ENCODE results near the gene KIAA0930.

KIAA0930 gene

GRCh38 chr22:45172881-45173585 is 67.7 kb downstream of the KIAA0930 start:
- DNase-seq, result no peak

- no peak for DNase-seq
Measured at GRCh38 chr22:45171830-45172229, 68.9 kb downstream of the KIAA0930 start.

- no peak for DNase-seq
Measured at GRCh38 chr22:45169591-45170466, 70.9 kb downstream of the KIAA0930 start.

GRCh38 chr22:45166932-45167331 is 73.8 kb downstream of the KIAA0930 start:
- DNase-seq, result no peak

- DNase-seq, result no peak
Measured at GRCh38 chr22:45164270-45165088, 76.2 kb downstream of the KIAA0930 start.

- peak; percentile 95 to 98 for DNase-seq
Measured at GRCh38 chr22:45163451-45164269, 77.0 kb downstream of the KIAA0930 start, which contains the start of gene NUP50. TSS of gene NUP50 (plus strand) at chr22:45163925. CDS start at chr22:45168178, 4,253 bp downstream.

GRCh38 chr22:45163099-45163450 is 77.6 kb downstream of the KIAA0930 start:
- DNase-seq, result no peak

GRCh38 chr22:45162531-45162930 is 78.2 kb downstream of the KIAA0930 start:
- no peak for DNase-seq

GRCh38 chr22:45159652-45160462 is 80.8 kb downstream of the KIAA0930 start:
- no peak for DNase-seq

GRCh38 chr22:45157907-45158306 is 82.8 kb downstream of the KIAA0930 start:
- no peak for DNase-seq

GRCh38 chr22:45155050-45155840 is 85.4 kb downstream of the KIAA0930 start:
- DNase-seq, result no peak

- DNase-seq, result no peak
Measured at GRCh38 chr22:45154383-45154782, 86.3 kb downstream of the KIAA0930 start.

GRCh38 chr22:45151503-45151902 is 89.2 kb downstream of the KIAA0930 start:
- DNase-seq, result no peak

- DNase-seq, result no peak
Measured at GRCh38 chr22:45150139-45150538, 90.6 kb downstream of the KIAA0930 start.

GRCh38 chr22:45149671-45150070 is 91.0 kb downstream of the KIAA0930 start:
- DNase-seq, result no peak

GRCh38 chr22:45144916-45145315 is 95.8 kb downstream of the KIAA0930 start:
- DNase-seq, result no peak

- no peak for DNase-seq
Measured at GRCh38 chr22:45142376-45142775, 98.3 kb downstream of the KIAA0930 start.

All from SHP77 (cell line).